ENCODE data around the gene ITIH2. TPM values are rescaled to one million over a fixed set of nuclear protein-coding genes. Genes with fewer than 3 reads are reported as not detected.

Gene ITIH2
- total and polyA plus RNA-seq, 9 of the 15 experiments (the other 6 are each of a cell fraction or from before 2014, with no cell fraction given): 0.66 TPM; not detected in 8

DNA sequence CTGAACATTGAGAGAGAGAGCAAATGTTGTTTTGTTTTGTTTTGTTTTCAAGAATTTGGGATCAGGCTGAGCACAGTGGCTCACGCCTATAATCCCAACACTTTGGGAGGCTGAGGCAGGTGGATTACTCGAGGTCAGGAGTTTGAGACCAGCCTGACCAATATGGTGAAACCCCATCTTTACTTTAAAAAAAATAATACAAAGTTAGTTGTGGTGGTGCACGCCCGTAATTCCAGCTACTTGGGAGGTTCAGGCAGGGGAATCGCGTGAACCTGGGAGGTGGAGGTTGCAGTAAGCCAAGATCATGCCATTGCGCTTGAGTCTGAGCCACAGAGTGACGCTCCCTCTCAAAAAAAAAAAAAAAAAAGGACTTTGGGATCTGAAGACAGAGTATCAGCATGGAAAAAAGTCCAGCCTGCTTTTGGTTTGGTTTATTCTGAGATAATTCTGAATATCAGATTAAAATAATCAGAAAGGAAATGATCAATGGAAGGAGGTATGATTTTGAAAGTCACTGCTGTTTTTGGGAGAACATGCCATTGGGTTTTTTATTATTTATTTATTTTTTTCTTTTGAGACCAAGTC, 1.9 kb upstream of the ITIH2 start:
- Histone ChIP-seq H3K9ac (ENCODE audit: insufficient read depth in 1 of 2, low read depth in 2 of 2, low read length in 2 of 2) (no peak overlapping the region), H3K27ac (ENCODE audit: extremely low read depth, low read depth, low read length) (no peak overlapping the region), H3K4me3 (no peak overlapping the region), H3K79me2 (ENCODE audit: control insufficient read depth, insufficient read depth, low read length) (no peaks in the 10 kb centered on the region), H2AFZ (ENCODE audit: low read depth, low read length) (no peak overlapping the region), H3K9me3 (replicated peaks; ENCODE audit: control insufficient read depth, insufficient read depth, low read depth, low read length) (no peaks in the 10 kb centered on the region), H3K36me3 (ENCODE audit: control insufficient read depth, insufficient read depth, low read length) (no peaks in the 10 kb centered on the region), H3K4me1 (replicated peaks in 1 of 2; ENCODE audit: control insufficient read depth in 2 of 2, insufficient read depth in 2 of 2, low read length in 2 of 2) (no peaks in the 10 kb centered on the region), H4K20me1 (replicated peaks; ENCODE audit: control insufficient read depth, insufficient read depth, low read length) (no peaks in the 10 kb centered on the region), H3K9me1 (ENCODE audit: control insufficient read depth, insufficient read depth, low read length) (no peaks in the 10 kb centered on the region), H3K27me3 (ENCODE audit: control insufficient read depth in 2 of 2, insufficient read depth in 2 of 2, low read length in 2 of 2) (peaks cover 2 to 28% of the 10 kb centered on the region in 2 experiments; a peak in 3 of 5 replicates), H3K4me2 (ENCODE audit: insufficient read depth, low read length) (no peak overlapping the region)
- DNase-seq (ENCODE audit: extremely low read depth in 1 of 4, low spot score in 3 of 4) (no peak), FAIRE-seq (no peak), ATAC-seq (no peak)
- WGBS (ENCODE audit: insufficient coverage, low coverage, missing lambda C conversion rate): 2% methylated on average over 8 of the region's 8 CpGs
- CTCF ChIA-PET (ENCODE audit: low intra/inter-chr PET ratio): no interaction called here
- no TSS peak for BruUV-seq (replicated peaks)
- in situ Hi-C loops (cut with MboI): no loop called here
- no peak for TF ChIP-seq ZNF639 (CRISPR knock-in tag; conservative IDR thresholded peaks at IDR 0.05 in 1 of 2, IDR thresholded peaks at IDR 0.05 in 1 of 2)
- POLR2A ChIA-PET: no interaction called here
- intact Hi-C loops (cut with micrococcal nuclease): no loop called here

DNA sequence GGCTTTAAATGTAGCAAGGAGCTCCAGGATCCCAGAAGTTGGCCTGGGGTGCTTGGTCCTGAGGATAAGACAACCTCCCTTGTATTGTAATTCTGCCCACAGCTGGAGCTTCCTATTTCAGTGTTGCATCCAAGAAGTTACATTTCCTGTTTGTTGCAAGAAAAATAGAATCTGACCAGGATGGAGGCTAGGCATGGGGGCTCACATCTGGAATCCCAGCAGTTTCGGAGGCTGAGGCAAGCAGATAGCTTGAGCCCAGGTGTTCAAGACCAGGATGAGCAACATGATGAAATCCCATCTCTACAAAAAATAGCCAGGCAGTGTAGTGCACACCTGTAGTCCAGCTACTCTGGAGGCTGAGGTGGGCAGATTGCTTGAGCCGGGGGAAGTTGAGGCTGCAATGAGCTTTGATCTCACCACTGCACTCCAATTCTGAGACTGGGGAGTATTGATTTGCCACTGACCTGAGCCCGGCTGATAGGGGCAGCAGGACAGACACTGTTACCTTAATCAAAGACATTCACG, 766 bp upstream of the ITIH2 start:
- TF ChIP-seq PTRF (tag; IDR thresholded peaks at IDR 0.05) (no peak), CREB1 (IDR thresholded peaks at IDR 0.05) (no peak), CREB1 (CRISPR knock-in tag; IDR thresholded peaks at IDR 0.05) (no peak), TCF7 (IDR thresholded peaks at IDR 0.05; ENCODE audit: borderline replicate concordance) (no peak), KLF13 (tag; IDR thresholded peaks at IDR 0.05; ENCODE audit: borderline replicate concordance, low read depth) (no peak)
- TF ChIP-seq, protein P1, sequence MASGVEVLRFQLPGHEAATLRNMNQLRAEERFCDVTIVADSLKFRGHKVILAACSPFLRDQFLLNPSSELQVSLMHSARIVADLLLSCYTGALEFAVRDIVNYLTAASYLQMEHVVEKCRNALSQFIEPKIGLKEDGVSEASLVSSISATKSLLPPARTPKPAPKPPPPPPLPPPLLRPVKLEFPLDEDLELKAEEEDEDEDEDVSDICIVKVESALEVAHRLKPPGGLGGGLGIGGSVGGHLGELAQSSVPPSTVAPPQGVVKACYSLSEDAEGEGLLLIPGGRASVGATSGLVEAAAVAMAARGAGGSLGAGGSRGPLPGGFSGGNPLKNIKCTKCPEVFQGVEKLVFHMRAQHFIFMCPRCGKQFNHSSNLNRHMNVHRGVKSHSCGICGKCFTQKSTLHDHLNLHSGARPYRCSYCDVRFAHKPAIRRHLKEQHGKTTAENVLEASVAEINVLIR (CRISPR knock-in tag; IDR thresholded peaks at IDR 0.05): no peak
- peaks cover 2 to 28% of the 10 kb centered on the region in 2 experiments; a peak in 3 of 5 replicates for H3K27me3 ChIP-seq (ENCODE audit: control insufficient read depth in 2 of 2, insufficient read depth in 2 of 2, low read length in 2 of 2)
- no peaks in the 10 kb centered on the region for H3K9me1 ChIP-seq (ENCODE audit: control insufficient read depth, insufficient read depth, low read length)
- DNase-seq (ENCODE audit: extremely low read depth in 1 of 4, low spot score in 3 of 4) (no peak), ATAC-seq (no peak), FAIRE-seq (no peak)
- intact Hi-C loops (cut with micrococcal nuclease): no loop called here
- H2AFZ ChIP-seq (ENCODE audit: low read depth, low read length): no peak overlapping the region
- no peak overlapping the region for H3K9ac ChIP-seq (ENCODE audit: insufficient read depth in 1 of 2, low read depth in 2 of 2, low read length in 2 of 2)
- 2% methylated on average over 4 of the region's 4 CpGs for WGBS (ENCODE audit: insufficient coverage, low coverage, missing lambda C conversion rate)
- no TSS peak for BruUV-seq (replicated peaks)
- no peaks in the 10 kb centered on the region for H4K20me1 ChIP-seq (replicated peaks; ENCODE audit: control insufficient read depth, insufficient read depth, low read length)
- in situ Hi-C loops (cut with MboI): no loop called here
- H3K9me3 ChIP-seq (replicated peaks; ENCODE audit: control insufficient read depth, insufficient read depth, low read depth, low read length): no peaks in the 10 kb centered on the region
- no peak overlapping the region for H3K4me3 ChIP-seq
- H3K27ac ChIP-seq (ENCODE audit: extremely low read depth, low read depth, low read length): no peak overlapping the region
- H3K4me2 ChIP-seq (ENCODE audit: insufficient read depth, low read length): no peak overlapping the region
- ChIA-PET CTCF (ENCODE audit: low intra/inter-chr PET ratio) (no interaction called here), POLR2A (interaction anchor here (0.5 kb wide), 1 partner anchor 873 kb away, joined by 3 read pairs; no protein-coding TSS in a partner anchor)
- no peaks in the 10 kb centered on the region for H3K36me3 ChIP-seq (ENCODE audit: control insufficient read depth, insufficient read depth, low read length)
- no peaks in the 10 kb centered on the region for H3K4me1 ChIP-seq (replicated peaks in 1 of 2; ENCODE audit: control insufficient read depth in 2 of 2, insufficient read depth in 2 of 2, low read length in 2 of 2)
- no peaks in the 10 kb centered on the region for H3K79me2 ChIP-seq (ENCODE audit: control insufficient read depth, insufficient read depth, low read length)

Measured in K562 (cell line).